ENCODE measurements around the gene TACC2. TPM values are rescaled to one million over a fixed set of nuclear protein-coding genes. Genes with fewer than 3 reads are reported as not detected.
A peak's percentile ranks its signal among the peaks of the same experiment; 100 is the strongest.

The TACC2 gene
- total RNA-seq, 3 donors from 2014 or later, result 26.1 to 30.5 (median 28.5) TPM

- H3K27me3 ChIP-seq, result no peaks in the 10 kb centered on the region
- TF ChIP-seq CTCF (IDR thresholded peaks at IDR 0.05), result no peak
- no peak for TF ChIP-seq POLR2AphosphoS5 (IDR thresholded peaks at IDR 0.05)
- TF ChIP-seq POLR2A (IDR thresholded peaks at IDR 0.05), result no peak
- intact Hi-C loops (cut with DNase I; ENCODE audit: low total_unique reads), result no loop called here
- no peak overlapping the region for H3K27ac ChIP-seq
- peaks cover 0 to 2% of the 10 kb centered on the region in 2 donors for H3K4me1 ChIP-seq
- no peak for DNase-seq (ENCODE audit: low spot score in 2 of 2)
- H3K4me3 ChIP-seq, result no peak overlapping the region
- H3K9me3 ChIP-seq, result peaks cover 0 to 7% of the 10 kb centered on the region in 2 donors
- no peaks in the 10 kb centered on the region for H3K36me3 ChIP-seq
These were observed 154.4 kb downstream of the TACC2 start for GRCh38 chr10:122143238-122143841.

- H3K4me3 ChIP-seq, result no peak overlapping the region
- H3K4me1 ChIP-seq, result peaks cover 0 to 4% of the 10 kb centered on the region in 2 donors
- intact Hi-C loops (cut with DNase I; ENCODE audit: low total_unique reads), result no loop called here
- no peak for DNase-seq (ENCODE audit: low spot score in 2 of 2)
- H3K9me3 ChIP-seq, result peaks cover 0 to 7% of the 10 kb centered on the region in 2 donors
- H3K27ac ChIP-seq, result no peak overlapping the region
- no peaks in the 10 kb centered on the region for H3K36me3 ChIP-seq
- H3K27me3 ChIP-seq, result no peaks in the 10 kb centered on the region
- TF ChIP-seq CTCF (IDR thresholded peaks at IDR 0.05), result no peak
- no peak for TF ChIP-seq POLR2AphosphoS5 (IDR thresholded peaks at IDR 0.05)
- TF ChIP-seq POLR2A (IDR thresholded peaks at IDR 0.05), result no peak
These were observed 155.2 kb downstream of the TACC2 start for GRCh38 chr10:122144199-122144598.

GRCh38 chr10:122145113-122145512 is 156.2 kb downstream of the TACC2 start:
- no peaks in the 10 kb centered on the region for H3K27me3 ChIP-seq
- H3K9me3 ChIP-seq, result peaks cover 0 to 7% of the 10 kb centered on the region in 2 donors
- no peak overlapping the region for H3K27ac ChIP-seq
- H3K4me3 ChIP-seq, result no peak overlapping the region
- no peaks in the 10 kb centered on the region for H3K36me3 ChIP-seq
- intact Hi-C loops (cut with DNase I; ENCODE audit: low total_unique reads), result no loop called here
- H3K4me1 ChIP-seq, result peaks cover 0 to 4% of the 10 kb centered on the region in 2 donors
- TF ChIP-seq POLR2AphosphoS5 (IDR thresholded peaks at IDR 0.05) (no peak), POLR2A (IDR thresholded peaks at IDR 0.05) (no peak), CTCF (IDR thresholded peaks at IDR 0.05) (no peak)
- DNase-seq (ENCODE audit: low spot score in 2 of 2), result no peak

- H3K27me3 ChIP-seq, result no peaks in the 10 kb centered on the region
- DNase-seq (ENCODE audit: low spot score in 2 of 2), result no peak
- no peaks in the 10 kb centered on the region for H3K36me3 ChIP-seq
- peaks cover 0 to 4% of the 10 kb centered on the region in 2 donors for H3K4me1 ChIP-seq
- peaks cover 0 to 7% of the 10 kb centered on the region in 2 donors for H3K9me3 ChIP-seq
- TF ChIP-seq POLR2A (IDR thresholded peaks at IDR 0.05), result no peak
- no peak for TF ChIP-seq POLR2AphosphoS5 (IDR thresholded peaks at IDR 0.05)
- no peak for TF ChIP-seq CTCF (IDR thresholded peaks at IDR 0.05)
- H3K4me3 ChIP-seq, result no peak overlapping the region
- intact Hi-C loops (cut with DNase I; ENCODE audit: low total_unique reads), result no loop called here
- no peak overlapping the region for H3K27ac ChIP-seq
These were observed 158.7 kb downstream of the TACC2 start for GRCh38 chr10:122147663-122148062.

GRCh38 chr10:122148876-122149560 is 160.1 kb downstream of the TACC2 start:
- H3K27me3 ChIP-seq, result no peaks in the 10 kb centered on the region
- no peak for TF ChIP-seq CTCF (IDR thresholded peaks at IDR 0.05)
- TF ChIP-seq POLR2AphosphoS5 (IDR thresholded peaks at IDR 0.05), result no peak
- TF ChIP-seq POLR2A (IDR thresholded peaks at IDR 0.05), result no peak
- no peak for DNase-seq (ENCODE audit: low spot score in 2 of 2)
- peaks cover 0 to 7% of the 10 kb centered on the region in 2 donors for H3K9me3 ChIP-seq
- H3K36me3 ChIP-seq, result no peaks in the 10 kb centered on the region
- intact Hi-C loops (cut with DNase I; ENCODE audit: low total_unique reads), result no loop called here
- H3K4me3 ChIP-seq, result peak overlapping the region in 2 of 3 donors; percentile 3 to 6
- H3K27ac ChIP-seq, result peak overlapping the region; percentile 50 to 72
- peaks cover 0 to 4% of the 10 kb centered on the region in 2 donors for H3K4me1 ChIP-seq
